MM.1S (cell line): ENCODE results near the gene RABEP1.

Experiments
- EZH2 ChIP-seq: fragments of 300-600 bp; sonication (generic); optimal IDR thresholded peaks from 2 replicates; pipeline ENCODE3; 2017; ENCODE audit warnings: low read depth, mild to moderate bottlenecking, antibody characterized with exemption, low read length, mixed read lengths
- TF ChIP-seq, protein P1 (sequence below): fragments of 300-600 bp; sonication (generic); IDR thresholded peaks from 2 replicates; pipeline ENCODE4 v1.5.1; 2016; ENCODE audit warnings: antibody characterized with exemption, low read length, mixed read lengths

DNA sequence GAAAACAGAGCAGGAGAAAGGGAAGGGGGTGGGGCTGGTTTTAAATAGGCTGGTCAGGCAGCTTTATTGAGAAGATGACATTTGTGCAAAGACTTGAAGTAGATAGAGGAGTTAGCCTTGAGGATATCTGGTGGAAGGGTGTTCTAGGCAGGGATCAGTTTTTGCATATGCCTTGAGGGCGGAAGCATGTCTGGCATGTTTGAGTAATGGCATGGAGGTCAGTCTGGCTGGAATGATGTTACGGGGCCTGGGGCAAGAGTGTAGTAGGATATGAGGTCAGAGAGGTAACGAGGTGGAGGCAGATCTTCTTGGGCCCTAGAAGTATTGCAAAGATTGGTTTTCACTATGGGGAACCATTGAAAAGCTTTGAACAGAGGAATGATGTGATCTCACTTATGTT lies 4.8 kb downstream of the RABEP1 start:
- TF ChIP-seq, protein P1, sequence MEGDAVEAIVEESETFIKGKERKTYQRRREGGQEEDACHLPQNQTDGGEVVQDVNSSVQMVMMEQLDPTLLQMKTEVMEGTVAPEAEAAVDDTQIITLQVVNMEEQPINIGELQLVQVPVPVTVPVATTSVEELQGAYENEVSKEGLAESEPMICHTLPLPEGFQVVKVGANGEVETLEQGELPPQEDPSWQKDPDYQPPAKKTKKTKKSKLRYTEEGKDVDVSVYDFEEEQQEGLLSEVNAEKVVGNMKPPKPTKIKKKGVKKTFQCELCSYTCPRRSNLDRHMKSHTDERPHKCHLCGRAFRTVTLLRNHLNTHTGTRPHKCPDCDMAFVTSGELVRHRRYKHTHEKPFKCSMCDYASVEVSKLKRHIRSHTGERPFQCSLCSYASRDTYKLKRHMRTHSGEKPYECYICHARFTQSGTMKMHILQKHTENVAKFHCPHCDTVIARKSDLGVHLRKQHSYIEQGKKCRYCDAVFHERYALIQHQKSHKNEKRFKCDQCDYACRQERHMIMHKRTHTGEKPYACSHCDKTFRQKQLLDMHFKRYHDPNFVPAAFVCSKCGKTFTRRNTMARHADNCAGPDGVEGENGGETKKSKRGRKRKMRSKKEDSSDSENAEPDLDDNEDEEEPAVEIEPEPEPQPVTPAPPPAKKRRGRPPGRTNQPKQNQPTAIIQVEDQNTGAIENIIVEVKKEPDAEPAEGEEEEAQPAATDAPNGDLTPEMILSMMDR, result no peak
- TF ChIP-seq EZH2, result no peak
